ENCODE measurements around the gene GFOD1.

The GFOD1 gene, protein sequence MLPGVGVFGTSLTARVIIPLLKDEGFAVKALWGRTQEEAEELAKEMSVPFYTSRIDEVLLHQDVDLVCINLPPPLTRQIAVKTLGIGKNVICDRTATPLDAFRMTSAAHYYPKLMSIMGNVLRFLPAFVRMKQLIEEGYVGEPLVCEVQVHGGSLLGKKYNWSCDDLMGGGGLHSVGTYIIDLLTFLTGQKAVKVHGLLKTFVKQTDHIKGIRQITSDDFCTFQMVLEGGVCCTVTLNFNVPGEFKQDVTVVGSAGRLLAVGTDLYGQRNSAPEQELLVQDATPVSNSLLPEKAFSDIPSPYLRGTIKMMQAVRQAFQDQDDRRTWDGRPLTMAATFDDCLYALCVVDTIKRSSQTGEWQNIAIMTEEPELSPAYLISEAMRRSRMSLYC

DNA sequence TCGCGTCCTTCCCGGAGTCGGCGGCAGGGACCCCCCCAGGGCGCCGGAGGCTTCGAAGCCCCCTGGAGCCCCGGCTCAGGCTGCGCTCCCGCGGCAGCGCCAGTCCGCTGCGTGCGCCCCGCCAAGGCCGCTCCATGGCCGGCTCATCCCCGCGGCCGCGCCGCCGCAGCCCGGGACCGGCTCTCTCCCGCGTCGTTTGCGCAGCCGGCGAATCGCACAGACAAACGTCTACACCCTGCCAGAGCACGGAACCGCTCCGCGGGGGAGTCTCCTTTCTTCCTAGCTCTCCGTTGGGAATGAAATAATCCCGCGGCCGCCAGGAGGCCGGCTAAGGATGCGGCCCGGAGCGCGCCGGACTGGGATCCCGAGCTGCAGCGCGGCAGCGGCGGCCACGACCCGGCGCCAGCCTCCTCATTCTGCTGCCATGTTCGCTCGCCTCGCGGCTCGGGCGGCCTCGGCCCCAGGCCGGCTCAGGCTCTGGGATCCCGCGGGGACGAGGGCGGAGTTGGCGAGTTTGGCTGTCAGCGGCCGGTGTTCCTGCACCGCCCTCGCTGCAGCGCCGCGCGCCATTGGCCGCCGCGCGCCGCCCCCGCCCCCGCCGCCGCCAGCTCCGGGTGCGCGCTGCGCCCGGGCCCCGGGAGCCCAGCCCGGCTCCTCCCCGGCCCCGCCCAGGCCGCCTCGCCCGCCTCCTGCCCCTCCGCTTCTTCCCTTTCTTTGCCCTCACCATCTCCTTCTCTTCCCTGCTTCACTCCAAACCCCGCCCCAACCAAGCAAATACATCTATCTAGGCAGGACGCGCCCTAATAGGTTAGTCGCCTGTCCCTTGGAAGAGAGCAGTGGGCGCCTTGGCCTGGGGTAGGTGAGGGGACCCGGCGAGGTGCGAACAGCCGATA, at the start of gene GFOD1:
GFOD1 (minus strand) TSS at position 479 of the 893 bp plus-strand sequence. CDS start 710 bp downstream, outside the sequence.
- DNase-seq (ENCODE audit: extremely low spot score) = peak; percentile 89
- POLR2A ChIA-PET = interaction anchor here (1.5 kb wide), 1 partner anchor 128 kb away, joined by 5 read pairs; the partner anchor contains the start of gene NOL7
- TF ChIP-seq SP1 (IDR thresholded peaks at IDR 0.05) (no peak), ARNT (IDR thresholded peaks at IDR 0.05) (0 out of 2 replicates have a peak, but pooled peaks have one; percentile 15), ZNF384 (IDR thresholded peaks at IDR 0.05) (no peak), ELF4 (IDR thresholded peaks at IDR 0.05) (no peak)
- TF ChIP-seq, protein P1, sequence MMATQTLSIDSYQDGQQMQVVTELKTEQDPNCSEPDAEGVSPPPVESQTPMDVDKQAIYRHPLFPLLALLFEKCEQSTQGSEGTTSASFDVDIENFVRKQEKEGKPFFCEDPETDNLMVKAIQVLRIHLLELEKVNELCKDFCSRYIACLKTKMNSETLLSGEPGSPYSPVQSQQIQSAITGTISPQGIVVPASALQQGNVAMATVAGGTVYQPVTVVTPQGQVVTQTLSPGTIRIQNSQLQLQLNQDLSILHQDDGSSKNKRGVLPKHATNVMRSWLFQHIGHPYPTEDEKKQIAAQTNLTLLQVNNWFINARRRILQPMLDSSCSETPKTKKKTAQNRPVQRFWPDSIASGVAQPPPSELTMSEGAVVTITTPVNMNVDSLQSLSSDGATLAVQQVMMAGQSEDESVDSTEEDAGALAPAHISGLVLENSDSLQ (IDR thresholded peaks at IDR 0.05) = peak; percentile 70
- CTCF ChIA-PET = interaction anchor here (1.3 kb wide), 1 partner anchor 88 kb away, joined by 3 read pairs; the partner anchor contains the start of gene SIRT5

DNA sequence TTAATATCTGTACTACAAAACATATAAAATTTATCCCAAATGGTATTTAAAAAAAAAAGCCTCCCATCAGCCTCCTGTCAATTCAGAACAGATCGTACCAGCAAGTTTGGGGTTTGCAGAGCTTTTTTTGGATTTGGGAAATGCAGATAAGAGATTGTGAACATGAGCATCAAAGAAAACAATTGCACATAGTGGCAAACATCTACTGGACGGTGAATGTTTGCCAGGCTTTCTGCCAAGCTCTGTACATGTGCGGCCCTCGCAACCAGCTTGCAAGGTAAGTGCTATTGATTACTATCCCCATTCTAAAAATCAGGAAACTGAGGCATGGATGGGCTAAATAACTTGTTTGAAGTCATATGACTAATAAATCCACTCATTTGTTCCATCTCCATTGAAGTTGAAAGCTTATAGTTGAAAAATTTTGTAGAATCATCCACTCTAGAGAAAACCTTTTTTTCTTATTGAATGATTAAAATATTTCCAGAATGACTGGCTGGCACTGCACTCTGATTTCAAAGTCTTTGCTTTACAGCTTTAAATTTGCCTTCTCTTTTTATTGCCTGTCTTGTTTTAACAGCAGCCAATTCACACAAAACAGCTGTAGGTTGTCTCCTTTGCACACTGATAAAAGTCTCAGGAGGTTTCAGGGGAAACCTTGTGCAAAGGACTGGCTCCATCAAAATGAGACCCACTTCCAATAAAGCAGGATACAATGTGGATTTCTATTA, 49.6 kb upstream of the GFOD1 start:
- TF ChIP-seq SP1 (IDR thresholded peaks at IDR 0.05) = no peak
- no peak for TF ChIP-seq ARNT (IDR thresholded peaks at IDR 0.05)
- no peak for TF ChIP-seq NFRKB (IDR thresholded peaks at IDR 0.05)
- no peak for TF ChIP-seq SUZ12 (IDR thresholded peaks at IDR 0.05)
- no peak for TF ChIP-seq L3MBTL2 (conservative IDR thresholded peaks at IDR 0.05)
- no peak for TF ChIP-seq TARDBP (IDR thresholded peaks at IDR 0.05)
- no peak for TF ChIP-seq CTBP1 (IDR thresholded peaks at IDR 0.05; ENCODE audit: borderline replicate concordance)
- no peak for TF ChIP-seq LEF1 (IDR thresholded peaks at IDR 0.05; ENCODE audit: borderline replicate concordance)
- TF ChIP-seq FOXK2 (IDR thresholded peaks at IDR 0.05) = no peak
- TF ChIP-seq HDGF (IDR thresholded peaks at IDR 0.05; ENCODE audit: borderline replicate concordance) = no peak
- no peak for TF ChIP-seq FOXA1 (IDR thresholded peaks at IDR 0.05)
- POLR2A ChIA-PET = no interaction called here
- CTCF ChIA-PET = interaction anchor here (0.5 to 1.2 kb wide), 2 partner anchors 29 to 114 kb away, joined by 3 read pairs; no protein-coding TSS in a partner anchor
- no peak for DNase-seq (ENCODE audit: extremely low spot score)

DNA sequence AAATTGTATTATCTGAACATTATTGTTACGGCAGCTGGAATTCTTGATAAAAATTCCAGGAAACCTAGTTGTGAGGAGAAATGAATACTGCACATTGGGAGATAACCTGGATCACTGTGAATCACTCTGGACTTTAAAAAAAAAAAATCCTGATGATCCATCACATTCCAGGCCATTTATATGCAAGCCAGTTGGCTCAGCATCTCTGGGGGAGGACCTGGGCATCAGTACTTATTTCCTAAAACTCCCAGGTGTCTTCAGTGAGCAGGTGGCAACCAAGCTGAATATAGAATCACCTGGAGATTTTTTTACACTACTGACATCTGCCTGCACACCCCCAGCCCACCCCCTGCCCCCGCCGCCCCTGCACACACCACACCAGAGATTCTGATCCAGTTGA, 47.9 kb upstream of the GFOD1 start:
- POLR2A ChIA-PET = interaction anchor here (1.2 kb wide), 1 partner anchor 49 kb away, joined by 3 read pairs; no protein-coding TSS in a partner anchor
- CTCF ChIA-PET = interaction anchor here (0.6 kb wide), 1 partner anchor 46 kb away, joined by 4 read pairs; no protein-coding TSS in a partner anchor
- no peak for DNase-seq (ENCODE audit: extremely low spot score)
- no peak for TF ChIP-seq NFRKB (IDR thresholded peaks at IDR 0.05)
- no peak for TF ChIP-seq LEF1 (IDR thresholded peaks at IDR 0.05; ENCODE audit: borderline replicate concordance)
- no peak for TF ChIP-seq BHLHE40 (IDR thresholded peaks at IDR 0.05; ENCODE audit: borderline replicate concordance)
- TF ChIP-seq, protein P1 (IDR thresholded peaks at IDR 0.05) = no peak
- no peak for TF ChIP-seq FOXK2 (IDR thresholded peaks at IDR 0.05)
- TF ChIP-seq SP1 (IDR thresholded peaks at IDR 0.05) = no peak
- no peak for TF ChIP-seq HDGF (IDR thresholded peaks at IDR 0.05; ENCODE audit: borderline replicate concordance)
- no peak for TF ChIP-seq FOXM1 (IDR thresholded peaks at IDR 0.05; ENCODE audit: borderline replicate concordance)
- no peak for TF ChIP-seq ARNT (IDR thresholded peaks at IDR 0.05)
- TF ChIP-seq ELF4 (IDR thresholded peaks at IDR 0.05) = no peak

DNA sequence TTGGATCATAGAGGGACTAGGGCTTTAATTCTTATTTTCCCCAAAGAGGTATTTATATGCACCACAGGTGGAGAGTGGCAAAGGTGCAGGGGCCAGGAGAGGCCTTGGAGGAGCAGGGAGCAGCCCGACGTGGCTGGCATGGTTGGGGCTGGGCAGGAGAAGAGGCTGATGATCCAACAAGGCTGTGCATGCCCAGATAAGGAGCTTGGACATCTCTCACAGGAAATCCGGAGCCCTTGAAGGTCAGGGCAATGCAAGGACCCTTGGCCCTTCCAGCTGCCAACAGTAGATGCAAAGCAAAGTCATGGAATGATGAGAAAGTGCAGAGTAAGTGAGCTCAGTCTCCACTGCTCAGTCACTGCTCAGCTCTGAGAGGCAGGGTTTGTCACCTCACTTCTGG, 47.1 kb upstream of the GFOD1 start:
- TF ChIP-seq, protein P1 (IDR thresholded peaks at IDR 0.05) = no peak
- TF ChIP-seq CTBP1 (IDR thresholded peaks at IDR 0.05; ENCODE audit: borderline replicate concordance) = no peak
- no peak for TF ChIP-seq L3MBTL2 (conservative IDR thresholded peaks at IDR 0.05)
- no peak for TF ChIP-seq ELF4 (IDR thresholded peaks at IDR 0.05)
- TF ChIP-seq BHLHE40 (IDR thresholded peaks at IDR 0.05; ENCODE audit: borderline replicate concordance) = no peak
- no peak for TF ChIP-seq ZNF384 (IDR thresholded peaks at IDR 0.05)
- CTCF ChIA-PET = interaction anchor here (0.8 kb wide), 1 partner anchor 40 kb away, joined by 5 read pairs; the partner anchor contains the start of gene SIRT5
- POLR2A ChIA-PET = interaction anchor here (1.2 kb wide), 1 partner anchor 49 kb away, joined by 3 read pairs; no protein-coding TSS in a partner anchor
- DNase-seq (ENCODE audit: extremely low spot score) = no peak

DNA sequence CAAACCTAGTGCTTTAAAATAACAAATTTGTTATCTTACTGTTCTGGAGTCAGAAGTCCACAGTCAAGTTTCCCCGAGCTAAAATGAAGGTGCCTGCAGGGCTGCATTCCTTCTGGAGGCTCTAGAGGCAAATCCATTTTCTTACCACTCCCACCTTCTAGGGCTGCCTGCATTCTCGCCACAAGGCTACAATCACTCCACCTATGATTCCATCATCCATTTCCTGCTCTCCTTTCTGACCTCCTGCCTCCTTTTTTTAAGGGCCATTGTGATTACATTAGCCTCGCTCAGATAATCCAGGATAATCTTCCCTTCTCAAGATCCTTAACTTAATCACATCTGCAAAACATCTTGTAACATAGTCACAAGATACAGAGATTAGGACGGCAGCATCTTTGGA, 44.6 kb upstream of the GFOD1 start:
- ChIA-PET CTCF (no interaction called here), POLR2A (interaction anchor here (1.1 kb wide), 1 partner anchor 203 kb away, joined by 3 read pairs; the partner anchor contains the start of gene TBC1D7)

More for the DNA sequence above, 44.6 kb upstream of the GFOD1 start:
- DNase-seq (ENCODE audit: extremely low spot score) = no peak
- TF ChIP-seq ELF4 (IDR thresholded peaks at IDR 0.05) (no peak), ZNF384 (IDR thresholded peaks at IDR 0.05) (no peak)
